HG02759 (cell line): Measurements from ENCODE around the gene NFYA.

ENCODE experiments used
- ATAC-seq: cut with Tn5 transposase; IDR thresholded peaks from one replicate; pipeline ENCODE4 v1.9.1; 2021; ENCODE audit warnings: mild to moderate bottlenecking, moderate library complexity; ENCODE audit not compliant: unreplicated experiment

Gene NFYA

GRCh38 chr6:41073203-41073967 lies 611 bp downstream of the NFYA start:
- ATAC-seq: peak; percentile 30

DNA sequence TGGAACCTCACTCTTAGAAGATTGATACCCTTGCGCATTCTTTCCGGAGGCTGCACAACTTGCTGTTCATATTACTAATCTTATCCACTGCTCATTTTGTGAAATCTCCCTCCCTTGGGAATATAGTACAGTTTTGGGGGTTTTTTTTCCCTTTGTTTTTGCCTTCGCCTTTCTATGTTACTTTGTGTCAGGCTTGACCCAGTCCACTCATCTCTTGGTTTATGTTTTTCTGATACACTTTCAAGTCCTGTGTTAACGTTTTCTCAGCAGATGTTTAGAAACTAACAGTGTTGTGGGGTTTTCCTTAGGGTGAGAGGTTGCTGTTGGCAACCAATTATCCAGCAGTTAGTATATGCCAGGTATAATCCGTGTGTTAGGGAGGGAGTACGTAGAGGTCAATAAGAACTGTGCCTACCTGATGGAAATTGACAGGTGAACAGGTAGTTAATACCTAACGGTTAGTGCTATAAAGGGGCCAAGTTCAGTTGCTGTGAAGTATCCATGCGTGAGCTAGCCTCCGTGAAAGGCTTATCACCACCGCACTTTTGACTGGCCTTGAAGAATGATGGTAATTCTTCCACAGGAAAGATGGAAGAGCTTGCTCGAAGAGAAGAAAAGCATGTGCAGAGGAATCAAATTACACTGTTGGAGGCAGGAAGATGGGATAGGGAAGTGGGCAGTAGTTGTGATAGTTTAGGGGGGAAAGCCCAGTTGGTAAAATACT lies 1.4 kb downstream of the NFYA start:
- no peak for ATAC-seq

DNA sequence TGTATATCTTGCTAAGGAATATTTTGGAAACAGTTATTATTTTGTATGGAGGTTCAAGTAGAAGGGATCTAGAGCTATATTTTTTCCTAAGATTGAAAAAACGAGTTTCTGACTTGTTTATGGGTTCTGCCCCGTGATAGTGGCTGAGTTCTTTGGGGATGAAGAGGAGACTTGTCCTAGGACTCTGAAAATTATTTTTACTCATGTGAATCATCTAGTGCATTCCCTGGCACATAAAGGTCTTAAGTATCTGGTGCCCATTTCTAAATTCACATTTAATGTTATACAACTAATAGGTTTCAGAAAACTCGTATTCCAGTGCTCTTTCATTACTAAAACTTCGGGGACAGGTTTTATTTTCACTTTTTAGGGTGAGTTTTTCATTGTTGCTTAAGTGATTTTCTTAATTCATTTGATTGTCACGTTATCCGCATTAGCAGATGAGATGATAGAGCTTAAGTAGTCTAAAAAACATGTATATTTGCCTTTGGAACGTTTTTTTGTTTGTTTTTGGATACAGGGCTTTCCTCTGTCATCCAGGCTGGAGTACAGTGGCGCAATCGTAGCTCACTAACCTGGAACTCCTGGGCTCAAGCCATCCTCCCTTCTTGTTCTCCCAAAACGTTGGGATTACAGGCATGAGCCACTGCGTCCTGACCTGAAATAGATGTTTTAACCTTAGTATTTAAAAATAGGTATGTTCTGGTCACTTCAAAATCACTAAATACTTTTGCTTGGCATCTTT lies 2.1 kb downstream of the NFYA start:
- ATAC-seq: no peak

GRCh38 chr6:41075651-41076626 lies 3.2 kb downstream of the NFYA start:
- no peak for ATAC-seq

DNA sequence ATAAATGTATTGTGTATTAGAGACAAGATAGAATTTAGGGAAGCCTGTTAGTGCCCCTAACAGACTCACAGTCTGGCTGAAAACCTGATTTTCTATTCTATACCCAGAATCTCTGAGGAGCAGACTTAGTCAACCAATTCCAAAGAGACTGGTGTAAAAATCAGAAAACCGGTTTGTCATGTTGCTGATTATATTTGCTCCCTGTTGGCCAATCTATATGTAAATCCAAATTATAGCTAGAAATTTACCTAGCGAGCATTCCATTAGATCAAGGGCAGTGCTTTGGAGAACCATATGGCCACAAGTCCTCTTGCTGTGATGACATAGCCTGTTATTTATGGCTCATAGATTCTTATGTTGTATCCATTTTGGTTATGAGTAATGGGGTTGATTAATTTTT lies 4.8 kb downstream of the NFYA start:
- ATAC-seq: no peak

- ATAC-seq: no peak
Observed at GRCh38 chr6:41078101-41078500, 5.3 kb downstream of the NFYA start.

DNA sequence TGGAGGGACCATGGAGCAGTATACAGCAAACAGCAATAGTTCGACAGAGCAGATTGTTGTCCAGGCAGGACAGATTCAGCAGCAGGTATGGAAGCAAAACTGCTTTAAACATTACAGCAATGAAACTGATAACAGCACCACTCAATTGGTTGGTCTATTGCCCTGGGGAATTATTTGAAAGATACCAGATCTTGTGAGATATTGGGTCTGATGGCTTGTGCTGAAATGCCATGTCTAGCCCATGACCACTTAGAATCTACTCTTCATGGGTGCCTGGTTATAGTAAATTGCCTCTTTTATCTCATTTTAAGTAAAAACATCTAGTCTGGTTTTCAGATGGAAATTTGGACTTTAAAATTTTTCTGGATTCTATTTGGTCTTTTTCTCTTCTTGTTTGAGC lies 6.3 kb downstream of the NFYA start:
- ATAC-seq: no peak

- no peak for ATAC-seq
Observed at GRCh38 chr6:41080621-41081020, 7.8 kb downstream of the NFYA start.

DNA sequence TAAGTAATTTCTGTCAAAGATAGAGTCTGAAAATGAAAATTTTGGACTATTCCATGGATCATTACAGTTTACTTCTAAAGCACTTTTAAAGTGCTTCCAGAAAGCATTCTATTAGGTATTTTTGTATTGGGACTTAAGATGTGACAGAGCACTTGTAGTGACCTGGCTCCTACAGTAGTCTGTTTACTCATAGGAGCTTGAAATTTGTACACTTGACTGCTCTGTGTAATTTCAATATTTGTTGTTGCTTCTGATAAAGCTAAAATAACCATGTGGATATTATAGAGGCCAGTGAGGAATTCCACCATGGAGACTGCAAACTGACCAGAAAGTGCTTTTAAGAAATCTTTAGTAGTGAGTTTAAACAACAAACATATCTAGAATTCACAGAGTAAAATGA lies 10.3 kb downstream of the NFYA start:
- ATAC-seq: no peak

DNA sequence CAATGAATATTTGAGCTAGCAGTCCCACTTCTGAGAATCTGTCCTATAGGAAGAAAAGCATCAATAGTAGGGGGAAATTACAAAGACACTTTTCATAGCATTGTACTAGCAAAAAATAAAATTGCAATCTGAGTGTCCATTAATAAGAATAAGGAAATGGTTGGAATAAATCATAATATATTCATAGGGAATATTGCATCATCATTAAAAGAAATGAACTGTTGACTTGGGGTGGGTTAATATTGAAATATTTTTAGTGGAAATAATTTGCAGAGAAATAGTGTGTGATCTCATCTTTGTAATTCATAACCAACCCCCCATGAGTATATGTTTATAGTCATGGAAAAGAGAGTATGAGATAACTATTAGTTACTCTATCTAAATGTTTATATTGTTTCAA lies 12.4 kb downstream of the NFYA start:
- no peak for ATAC-seq

DNA sequence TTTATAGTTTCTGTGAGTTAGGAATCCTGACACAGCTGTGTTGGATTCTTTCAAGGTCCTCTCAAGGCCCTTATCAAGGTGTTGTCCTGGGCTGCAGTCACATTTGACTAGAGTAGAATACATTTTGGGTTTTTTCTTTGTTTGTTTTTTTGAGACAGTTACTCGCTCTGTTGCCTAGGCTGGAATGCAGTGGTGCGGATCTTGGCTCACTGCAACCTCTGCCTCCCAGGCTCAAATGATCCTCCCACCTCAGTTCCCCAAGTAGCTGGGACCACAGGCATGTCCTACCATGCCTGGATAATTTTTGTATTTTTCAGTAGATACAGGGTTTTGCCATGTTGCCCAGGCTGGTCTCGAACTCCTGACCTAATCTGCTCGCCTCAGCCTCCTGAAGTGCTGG lies 15.7 kb downstream of the NFYA start:
- no peak for ATAC-seq

GRCh38 chr6:41090841-41091761 lies 18.3 kb downstream of the NFYA start:
- no peak for ATAC-seq

DNA sequence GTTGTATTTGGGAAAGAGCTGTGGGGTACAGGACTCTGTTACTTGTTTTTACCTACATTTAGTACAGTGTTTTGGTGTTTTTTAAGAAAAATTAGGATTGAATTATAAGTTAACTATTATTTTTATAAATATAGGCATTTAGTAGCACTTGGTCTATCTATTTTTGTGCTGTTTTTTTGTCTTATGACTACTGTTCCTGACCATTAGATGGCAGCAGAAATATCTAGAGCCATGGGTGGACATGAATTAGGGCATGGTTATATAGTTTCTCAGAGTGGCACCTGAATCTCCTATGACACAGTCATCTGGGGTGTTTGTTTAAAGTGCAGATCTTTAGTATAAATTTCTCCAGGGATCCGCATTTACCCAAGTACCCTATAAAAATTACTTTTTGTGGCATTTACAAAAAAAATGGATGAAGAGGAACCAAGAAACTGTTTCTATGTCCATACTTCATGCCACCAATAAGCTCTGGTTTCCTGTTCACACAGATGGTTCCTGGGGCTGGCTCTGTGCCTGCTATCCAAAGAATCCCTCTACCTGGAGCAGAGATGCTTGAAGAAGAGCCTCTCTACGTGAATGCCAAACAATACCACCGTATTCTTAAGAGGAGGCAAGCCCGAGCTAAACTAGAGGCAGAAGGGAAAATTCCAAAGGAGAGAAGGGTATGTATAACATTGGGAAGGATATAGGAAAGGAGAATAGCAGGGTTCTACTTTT lies 19.8 kb downstream of the NFYA start:
- ATAC-seq: no peak

DNA sequence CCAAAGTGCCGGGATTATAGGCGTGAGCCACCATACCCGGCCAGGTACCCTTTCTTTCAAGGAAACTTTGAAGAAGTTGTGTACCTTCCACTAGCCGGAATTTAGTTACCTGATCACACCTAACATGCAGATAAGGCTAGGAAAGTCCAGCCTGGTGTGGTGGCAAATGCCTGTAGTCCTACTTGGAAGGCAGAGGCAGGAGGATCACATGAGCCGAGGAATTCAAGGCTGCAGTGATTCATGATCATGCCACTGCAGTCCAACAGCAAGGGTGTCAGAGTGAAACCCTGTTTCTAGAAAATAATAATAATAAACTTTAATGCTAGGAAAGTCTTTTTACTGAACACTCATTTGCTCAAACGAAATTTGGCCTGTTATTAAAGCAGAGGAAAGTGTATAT lies 21.0 kb downstream of the NFYA start:
- ATAC-seq: no peak

DNA sequence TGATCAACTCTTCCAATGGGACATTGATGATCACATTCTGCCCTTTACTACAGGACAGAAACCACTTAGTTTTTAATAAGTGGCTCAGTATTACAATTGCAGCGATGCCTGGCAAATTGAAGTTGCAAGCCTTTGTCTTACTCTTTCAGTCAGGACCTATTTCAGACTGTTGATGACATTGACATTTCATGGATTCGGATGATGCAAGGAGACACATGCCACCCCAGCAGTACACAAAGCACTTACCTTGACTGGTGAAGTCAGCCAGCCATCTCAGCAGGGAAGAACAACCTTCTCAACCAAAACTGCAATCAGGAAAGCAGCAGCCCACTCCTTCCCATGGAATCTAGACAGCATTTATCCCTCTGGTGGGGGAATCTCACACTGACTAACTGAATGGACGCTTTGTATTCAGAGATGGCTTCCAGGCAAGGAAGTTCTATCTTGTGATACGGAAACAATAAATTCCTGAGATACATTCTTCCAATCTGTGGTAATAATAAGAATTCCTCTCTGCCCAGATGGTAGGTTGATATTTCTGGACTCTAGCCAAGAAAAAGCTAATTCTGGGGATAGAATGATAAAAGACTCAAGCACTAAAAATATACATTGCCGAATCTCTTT lies 24.8 kb downstream of the NFYA start:
- no peak for ATAC-seq

DNA sequence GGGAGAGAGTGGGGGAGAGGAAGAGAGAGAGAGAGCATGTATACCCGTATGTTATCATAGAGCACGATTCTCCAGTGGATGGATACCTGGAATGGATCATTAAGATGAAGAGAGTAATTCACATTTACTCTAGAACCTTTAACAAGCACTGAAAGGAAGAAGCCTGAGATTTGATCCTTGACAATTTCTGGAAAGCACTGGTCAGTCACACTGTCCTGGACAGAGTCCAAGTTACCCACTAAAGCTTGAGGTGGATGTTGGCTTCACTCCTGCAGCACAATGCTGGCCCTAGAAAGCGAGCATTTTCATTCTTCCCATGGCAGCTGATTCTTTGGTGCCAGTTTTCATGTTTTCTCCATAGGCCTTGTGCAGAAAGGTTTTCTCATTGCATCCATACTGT lies 25.6 kb downstream of the NFYA start:
- ATAC-seq: no peak

- ATAC-seq: no peak
Observed at GRCh38 chr6:41100871-41101287, 28.1 kb downstream of the NFYA start.

GRCh38 chr6:41103847-41104246 lies 31.1 kb downstream of the NFYA start:
- ATAC-seq: no peak

GRCh38 chr6:41111017-41111416 lies 38.2 kb downstream of the NFYA start:
- no peak for ATAC-seq
